ENCODE measurements around the gene MBOAT1. TPM values are rescaled to one million over a fixed set of nuclear protein-coding genes. Genes with fewer than 3 reads are reported as not detected.

Gene MBOAT1
- total RNA-seq, 2 experiments from 2014 or later = 5.4 to 6.4 TPM

- intact Hi-C loops (cut with micrococcal nuclease) = no loop called here
Observed at GRCh38 chr6:20104696-20105095, 107.6 kb downstream of the MBOAT1 start.

DNA sequence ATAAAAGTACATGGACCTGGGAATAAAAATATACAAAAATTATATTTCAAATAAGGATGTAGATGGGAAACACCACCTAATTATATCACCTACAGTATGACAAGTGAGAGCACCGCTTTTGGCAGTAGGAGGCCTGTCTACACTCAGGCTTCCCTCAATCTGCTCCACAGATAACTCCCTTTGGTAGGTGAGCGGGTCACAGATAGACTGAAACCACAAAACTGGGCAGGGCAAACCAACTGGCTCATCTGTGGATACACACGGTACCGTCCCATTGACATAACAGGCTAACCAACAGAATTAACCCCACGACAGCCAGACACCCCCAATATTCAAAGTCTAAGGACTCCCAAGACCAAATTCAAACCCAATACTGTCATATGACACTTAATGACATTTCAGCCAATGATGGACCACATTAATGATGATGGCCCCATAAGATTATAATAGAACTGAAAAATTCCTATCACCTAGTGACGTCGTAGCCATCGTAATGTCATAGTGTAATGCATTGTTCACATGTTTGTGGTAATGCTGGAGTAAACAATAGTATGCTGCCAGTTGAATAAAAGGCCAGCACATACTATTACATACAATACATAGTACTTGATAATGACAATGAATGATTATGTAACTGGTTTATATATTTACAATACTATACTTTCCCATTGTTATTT, 109.7 kb downstream of the MBOAT1 start:
- Mint-ChIP-seq H3K27me3 (no peaks in the 10 kb centered on the region), H3K4me1 (ENCODE audit: low read depth) (no peaks in the 10 kb centered on the region), H3K36me3 (ENCODE audit: low read depth) (no peaks in the 10 kb centered on the region), H3K27ac (no peak overlapping the region), H3K9me3 (no peaks in the 10 kb centered on the region), H3K4me3 (no peak overlapping the region)
- TF ChIP-seq CTCF (IDR thresholded peaks at IDR 0.05) = no peak
- ChIA-PET POLR2A (no interaction called here), CTCF (interaction anchor here (1.0 to 2.2 kb wide), 2 partner anchors 10 to 24 kb away, joined by 3 to 6 read pairs; no protein-coding TSS in a partner anchor)
- DNase-seq (no peak), ATAC-seq (no peak)
- intact Hi-C loops (cut with micrococcal nuclease) = no loop called here

More at GRCh38 chr6:20104696-20105095, 107.6 kb downstream of the MBOAT1 start:
- ChIA-PET CTCF (interaction anchor here (2.5 kb wide), 1 partner anchor 12 kb away, joined by 13 read pairs; no protein-coding TSS in a partner anchor), POLR2A (no interaction called here)
- Mint-ChIP-seq H3K27ac (no peak overlapping the region), H3K36me3 (ENCODE audit: low read depth) (no peaks in the 10 kb centered on the region), H3K4me1 (ENCODE audit: low read depth) (no peaks in the 10 kb centered on the region), H3K9me3 (no peaks in the 10 kb centered on the region), H3K4me3 (no peak overlapping the region), H3K27me3 (no peaks in the 10 kb centered on the region)
- no peak for ATAC-seq
- no peak for TF ChIP-seq CTCF (IDR thresholded peaks at IDR 0.05)
- no peak for DNase-seq

DNA sequence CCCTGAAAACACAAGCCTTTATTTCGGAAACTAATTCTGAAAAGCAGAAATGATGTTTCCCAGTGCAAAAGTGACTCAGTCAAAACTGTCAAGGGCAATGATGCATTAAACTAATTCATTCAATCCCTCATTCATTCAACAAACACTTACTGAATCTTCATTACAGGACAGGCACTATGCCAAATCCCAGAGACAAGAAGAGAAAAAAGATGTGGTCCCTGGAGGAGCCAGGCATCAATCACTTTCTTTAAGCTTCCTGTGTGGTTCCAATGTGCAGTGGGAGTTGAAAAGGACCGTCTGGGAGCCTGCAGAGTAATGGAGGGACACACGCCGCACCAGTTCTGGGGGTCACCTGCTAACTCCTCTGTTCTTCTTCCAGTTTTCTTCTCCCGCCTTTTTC, 113.1 kb downstream of the MBOAT1 start:
- Mint-ChIP-seq H3K9me3 (no peaks in the 10 kb centered on the region), H3K4me3 (no peak overlapping the region), H3K36me3 (ENCODE audit: low read depth) (no peaks in the 10 kb centered on the region), H3K27ac (no peak overlapping the region), H3K27me3 (no peaks in the 10 kb centered on the region), H3K4me1 (ENCODE audit: low read depth) (no peaks in the 10 kb centered on the region)
- no peak for ATAC-seq
- CTCF ChIA-PET = no interaction called here
- intact Hi-C loops (cut with micrococcal nuclease) = no loop called here
- no peak for DNase-seq
- no peak for TF ChIP-seq CTCF (IDR thresholded peaks at IDR 0.05)
- POLR2A ChIA-PET = interaction anchor here (1.7 kb wide), 1 partner anchor 8 kb away, joined by 5 read pairs; no protein-coding TSS in a partner anchor

DNA sequence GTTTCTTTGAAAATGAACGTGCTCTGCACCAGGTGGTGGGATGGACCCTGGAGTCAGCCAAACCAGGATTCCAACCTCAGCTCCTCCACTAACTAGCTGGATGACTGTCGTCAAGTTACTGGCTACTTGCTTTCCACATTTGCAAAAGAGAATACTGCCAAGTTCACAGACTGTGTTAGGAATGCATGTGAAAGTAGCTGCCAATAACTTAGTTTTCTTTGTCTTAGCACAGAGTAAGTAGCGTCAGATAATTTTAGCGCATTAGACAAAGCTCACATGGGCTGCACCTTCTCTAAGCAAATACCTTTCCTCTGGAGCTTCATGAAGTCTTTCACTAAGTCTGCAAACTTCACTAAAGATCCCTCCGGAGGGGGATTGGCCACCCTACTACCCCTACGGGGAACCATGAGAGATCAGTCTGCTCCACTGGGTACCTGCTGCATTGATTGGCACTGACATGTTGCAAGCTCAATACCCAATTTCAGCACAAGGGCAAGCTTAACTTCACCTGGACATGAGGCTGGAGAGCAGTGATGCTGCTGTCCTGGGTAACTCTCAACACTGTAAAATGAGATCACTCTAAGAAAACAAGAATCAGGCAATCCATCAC, 113.9 kb downstream of the MBOAT1 start:
- H3K4me1 Mint-ChIP-seq (ENCODE audit: low read depth) = no peaks in the 10 kb centered on the region
- ChIA-PET POLR2A (interaction anchor here (1.7 kb wide), 1 partner anchor 9 kb away, joined by 5 read pairs; no protein-coding TSS in a partner anchor), CTCF (interaction anchor here (0.7 to 2.0 kb wide), 3 partner anchors 9 to 429 kb away, joined by 3 to 7 read pairs (median 3); no protein-coding TSS in a partner anchor)
- intact Hi-C loops (cut with micrococcal nuclease) = no loop called here
- no peak overlapping the region for H3K4me3 Mint-ChIP-seq
- no peak overlapping the region for H3K27ac Mint-ChIP-seq
- no peaks in the 10 kb centered on the region for H3K36me3 Mint-ChIP-seq (ENCODE audit: low read depth)
- no peak for TF ChIP-seq CTCF (IDR thresholded peaks at IDR 0.05)
- no peaks in the 10 kb centered on the region for H3K27me3 Mint-ChIP-seq
- H3K9me3 Mint-ChIP-seq = no peaks in the 10 kb centered on the region
- ATAC-seq = no peak
- DNase-seq = no peak

GRCh38 chr6:20096536-20096935, 115.7 kb downstream of the MBOAT1 start:
- intact Hi-C loops (cut with micrococcal nuclease) = no loop called here
- ChIA-PET POLR2A (no interaction called here), CTCF (interaction anchor here (0.9 to 1.0 kb wide), 2 partner anchors 29 to 30 kb away, joined by 3 read pairs; no protein-coding TSS in a partner anchor)
- DNase-seq = no peak
- Mint-ChIP-seq H3K9me3 (no peaks in the 10 kb centered on the region), H3K4me1 (ENCODE audit: low read depth) (no peaks in the 10 kb centered on the region), H3K36me3 (ENCODE audit: low read depth) (no peaks in the 10 kb centered on the region), H3K27ac (no peak overlapping the region), H3K27me3 (peaks cover 3% of the 10 kb centered on the region), H3K4me3 (no peak overlapping the region)
- ATAC-seq = no peak
- TF ChIP-seq CTCF (IDR thresholded peaks at IDR 0.05) = no peak
